RWPE1 (cell line): Measurements from ENCODE around the gene PABPN1L.
A peak's percentile ranks its signal among the peaks of the same experiment; 100 is the strongest.

Source experiments
- CTCF ChIA-PET: fragments of 350-600 bp; sonication (Branson Sonifier 250); formaldehyde crosslinking; extraction: SDS; loops from one replicate; lab custom pipeline; 2021; lab: Yijun Ruan, JAX
- POLR2A ChIA-PET: fragments of 400-600 bp; formaldehyde crosslinking; extraction: SDS; loops from one replicate; lab custom pipeline; 2020; ENCODE audit warnings: antibody characterized with exemption; ENCODE audit not compliant: low non-redundant PET; lab: Yijun Ruan, JAX
- DNase-seq: peaks from one replicate; pipeline ENCODE4 v3.0.0; 2012; ENCODE audit warnings: low spot score
- H3K27ac ChIP-seq: fragments of 450-650 bp; 2 replicates; pipeline ENCODE4 v1.5.1; 2017
- TF ChIP-seq, protein P1 (sequence below): fragments of 450-650 bp; conservative IDR thresholded peaks from 2 replicates; pipeline ENCODE4 v1.5.1; 2017; ENCODE audit warnings: low read depth, mild to moderate bottlenecking

Gene PABPN1L

DNA sequence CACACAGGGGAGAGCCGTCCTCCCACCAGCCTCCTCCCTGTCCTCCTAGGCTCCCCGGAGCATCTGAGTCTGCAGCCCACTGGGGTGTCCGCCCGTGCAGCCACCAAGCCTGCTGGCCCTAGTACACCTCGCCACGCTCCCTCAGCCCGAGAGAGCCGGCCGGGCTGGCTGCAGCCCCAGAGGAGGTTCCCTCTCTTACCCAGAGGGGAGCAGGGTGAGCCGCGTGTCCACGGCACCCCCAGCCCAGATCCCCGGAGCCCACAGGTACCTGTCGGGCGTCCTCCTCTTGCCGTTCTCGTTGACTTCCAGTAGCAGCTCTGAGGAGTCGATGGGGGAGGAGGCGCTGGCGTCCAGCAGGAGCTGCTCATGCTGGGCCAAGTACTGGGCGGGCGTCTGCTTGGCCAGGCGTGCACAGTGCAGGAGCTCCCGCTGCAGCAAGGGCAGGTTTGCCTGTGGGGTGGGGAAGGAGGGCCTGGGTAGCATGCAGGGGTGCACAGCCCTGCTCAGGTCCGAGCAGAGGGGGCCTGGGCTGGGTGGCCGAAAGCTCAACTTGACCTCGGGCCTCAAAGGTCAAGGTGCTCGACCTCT is 19.3 kb upstream of the PABPN1L start:
- DNase-seq, result no peak
- ChIA-PET CTCF (no interaction called here), POLR2A (no interaction called here)
- no peak overlapping the region for H3K27ac ChIP-seq
- TF ChIP-seq, protein P1, sequence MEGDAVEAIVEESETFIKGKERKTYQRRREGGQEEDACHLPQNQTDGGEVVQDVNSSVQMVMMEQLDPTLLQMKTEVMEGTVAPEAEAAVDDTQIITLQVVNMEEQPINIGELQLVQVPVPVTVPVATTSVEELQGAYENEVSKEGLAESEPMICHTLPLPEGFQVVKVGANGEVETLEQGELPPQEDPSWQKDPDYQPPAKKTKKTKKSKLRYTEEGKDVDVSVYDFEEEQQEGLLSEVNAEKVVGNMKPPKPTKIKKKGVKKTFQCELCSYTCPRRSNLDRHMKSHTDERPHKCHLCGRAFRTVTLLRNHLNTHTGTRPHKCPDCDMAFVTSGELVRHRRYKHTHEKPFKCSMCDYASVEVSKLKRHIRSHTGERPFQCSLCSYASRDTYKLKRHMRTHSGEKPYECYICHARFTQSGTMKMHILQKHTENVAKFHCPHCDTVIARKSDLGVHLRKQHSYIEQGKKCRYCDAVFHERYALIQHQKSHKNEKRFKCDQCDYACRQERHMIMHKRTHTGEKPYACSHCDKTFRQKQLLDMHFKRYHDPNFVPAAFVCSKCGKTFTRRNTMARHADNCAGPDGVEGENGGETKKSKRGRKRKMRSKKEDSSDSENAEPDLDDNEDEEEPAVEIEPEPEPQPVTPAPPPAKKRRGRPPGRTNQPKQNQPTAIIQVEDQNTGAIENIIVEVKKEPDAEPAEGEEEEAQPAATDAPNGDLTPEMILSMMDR, result no peak

DNA sequence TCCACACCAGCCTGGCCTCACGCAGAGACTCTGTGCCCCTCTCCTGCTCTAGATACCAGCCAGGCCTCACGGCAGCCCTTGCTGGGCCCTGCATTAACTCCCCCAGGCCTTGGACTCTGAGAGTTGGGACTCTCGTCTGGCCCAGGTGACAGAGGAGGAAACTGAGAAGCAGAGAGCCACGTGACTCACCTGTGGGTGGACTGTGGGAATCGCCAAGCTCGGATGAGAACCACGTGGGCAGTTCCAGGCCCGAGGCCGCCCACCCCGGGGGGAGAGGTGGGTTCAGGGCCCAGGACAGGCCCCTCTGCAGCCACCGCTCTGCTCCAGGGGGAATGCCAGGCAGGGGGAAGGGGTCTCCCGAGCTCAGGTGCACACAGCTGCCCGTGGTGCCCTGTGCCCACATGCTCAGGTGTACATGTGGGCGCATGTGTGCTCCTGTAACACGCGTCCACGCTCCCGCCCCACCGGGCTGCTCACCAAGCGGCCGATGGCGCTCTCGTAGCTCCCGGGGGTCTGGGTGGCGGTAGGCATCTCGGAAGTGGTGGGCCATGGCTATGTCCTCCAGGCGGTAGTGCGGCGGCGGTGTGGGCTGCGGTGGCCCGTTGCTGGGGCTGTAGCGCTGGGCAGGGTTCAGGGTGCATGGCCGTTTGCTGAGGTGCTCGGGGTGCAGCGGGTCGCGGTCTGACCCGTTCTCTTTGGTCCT is 18.3 kb upstream of the PABPN1L start:
- ChIA-PET POLR2A (no interaction called here), CTCF (no interaction called here)
- TF ChIP-seq, protein P1, result no peak
- DNase-seq, result no peak
- no peak overlapping the region for H3K27ac ChIP-seq

DNA sequence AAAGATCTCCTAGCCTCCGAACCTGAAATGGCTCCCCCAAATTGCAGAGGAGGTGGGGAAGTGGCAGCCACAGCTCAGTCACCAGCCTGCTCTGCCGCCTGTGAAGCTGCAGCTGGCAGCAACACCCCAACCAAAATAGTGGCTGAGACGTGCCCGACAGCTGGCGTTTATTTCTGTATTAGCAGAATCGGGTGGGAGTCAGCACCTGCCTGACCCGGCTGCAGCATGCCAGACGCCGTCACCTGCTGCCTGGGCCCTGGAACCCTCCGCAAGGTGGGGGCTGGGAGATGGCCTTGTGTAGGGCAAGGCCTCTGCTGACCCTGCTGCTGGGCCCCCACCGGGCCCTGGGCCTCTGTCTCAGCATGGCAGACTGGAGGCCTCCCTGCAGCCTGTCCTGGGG is 17.5 kb upstream of the PABPN1L start:
- TF ChIP-seq, protein P1, result no peak
- CTCF ChIA-PET, result interaction anchor here (0.7 kb wide), 1 partner anchor 113 kb away, joined by 4 read pairs; no protein-coding TSS in a partner anchor
- POLR2A ChIA-PET, result no interaction called here
- no peak for DNase-seq
- H3K27ac ChIP-seq, result no peak overlapping the region

DNA sequence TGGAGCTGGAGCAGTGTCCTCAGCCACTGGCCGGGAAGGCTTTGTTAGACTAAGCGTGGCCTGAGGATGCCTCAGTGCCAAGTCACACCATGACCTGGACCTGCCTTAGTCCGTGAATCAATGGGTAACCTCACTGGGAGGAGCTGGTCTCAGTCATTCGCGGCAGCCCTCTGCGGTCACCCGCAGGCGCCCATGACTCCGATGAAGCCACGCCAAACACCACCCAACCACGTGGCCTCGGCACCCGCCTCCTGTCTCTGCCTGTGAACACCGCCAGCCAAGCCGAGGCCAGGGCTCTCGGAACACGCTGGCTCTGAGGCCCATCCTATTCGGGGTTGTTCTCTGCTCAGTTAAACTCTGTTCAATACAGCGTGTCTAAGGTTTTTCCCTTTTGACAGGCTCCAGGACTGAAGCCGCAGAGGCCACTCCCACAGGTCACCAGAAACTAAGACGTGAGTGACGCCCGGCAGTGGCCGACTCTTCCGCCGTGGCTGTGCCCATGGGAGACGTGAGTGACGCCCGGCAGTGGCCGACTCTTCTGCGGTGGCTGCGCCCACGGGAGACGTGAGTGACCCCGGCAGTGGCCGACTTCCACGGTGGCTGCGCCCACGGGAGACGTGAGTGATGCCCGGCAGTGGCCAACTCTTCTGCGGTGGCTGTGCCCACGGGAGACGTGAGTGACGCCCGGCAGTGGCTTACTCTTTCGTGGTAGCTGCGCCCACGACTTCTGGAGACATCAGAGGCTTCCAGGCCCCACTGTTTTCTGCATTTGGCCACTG is 16.8 kb upstream of the PABPN1L start:
- ChIA-PET POLR2A (no interaction called here), CTCF (interaction anchor here (0.7 kb wide), 1 partner anchor 113 kb away, joined by 4 read pairs; no protein-coding TSS in a partner anchor)
- TF ChIP-seq, protein P1, result no peak
- no peak for DNase-seq
- peak overlapping the region; percentile 60; the same call in 1 of the 2 replicates for H3K27ac ChIP-seq

DNA sequence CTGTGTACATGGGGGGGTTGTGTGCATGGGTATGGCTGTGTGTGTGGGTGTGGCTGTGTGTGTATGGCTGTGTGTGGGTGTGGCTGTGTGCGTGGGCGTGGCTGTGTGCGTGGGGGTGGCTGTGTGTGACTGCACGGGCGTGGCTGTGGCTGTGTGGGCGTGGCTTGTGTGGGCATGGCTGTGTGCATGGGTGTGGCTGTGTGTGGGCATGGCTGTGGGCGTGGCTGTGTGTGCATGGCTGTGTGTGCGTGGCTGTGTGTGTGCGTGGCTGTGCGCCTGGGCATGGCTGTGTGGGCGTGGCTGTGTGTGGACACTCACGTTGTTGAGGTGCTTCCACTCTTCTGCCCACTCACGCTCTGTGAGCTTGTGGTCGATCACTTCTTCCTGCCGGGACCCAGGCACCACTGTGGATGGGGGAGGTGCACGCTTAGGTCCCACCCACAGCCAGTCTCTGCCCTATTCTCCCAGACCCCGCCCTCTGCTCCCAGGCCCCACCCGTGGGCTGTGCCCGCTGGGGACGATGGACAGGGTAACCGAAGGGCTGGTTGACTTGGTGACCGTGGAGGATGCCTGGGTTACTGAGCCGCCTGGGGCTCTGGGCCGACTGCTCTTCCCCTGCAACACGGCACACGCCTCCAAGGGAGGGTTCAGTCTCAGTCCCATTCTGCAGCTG is 16.0 kb upstream of the PABPN1L start:
- no peak for DNase-seq
- CTCF ChIA-PET, result interaction anchor here (0.9 kb wide), 1 partner anchor 15 kb away, joined by 3 read pairs; no protein-coding TSS in a partner anchor
- POLR2A ChIA-PET, result no interaction called here
- TF ChIP-seq, protein P1, result no peak
- H3K27ac ChIP-seq, result peak overlapping the region; percentile 60
